GM23338 (cell line): ENCODE measurements around the gene ATP8A2. TPM values are rescaled to one million over a fixed set of nuclear protein-coding genes. Genes with fewer than 3 reads are reported as not detected.

Experiments
- ATAC-seq: fragments of 200-7000 bp; cut with Tn5 transposase; 3 replicates; pipeline ENCODE4 v1.9.1; 2020
- DNase-seq: peaks from one replicate; pipeline ENCODE4 v3.0.0-alpha.2; 2015; ENCODE audit warnings: low spot score
- H2AFZ ChIP-seq: fragments of 200-600 bp; sonication (generic); 2 replicates; pipeline ENCODE4 v1.8.0; 2016; ENCODE audit warnings: antibody characterized with exemption, mild to moderate bottlenecking, moderate library complexity
- H3F3A ChIP-seq: fragments of 200-600 bp; sonication (generic); replicated peaks from 2 replicates; pipeline ENCODE4 v1.8.0; 2017; ENCODE audit warnings: antibody characterized with exemption, mixed run types, low read depth
- H3K27ac ChIP-seq: fragments of 200-600 bp; sonication (generic); 2 replicates; pipeline ENCODE4 v1.6.1; 2016; ENCODE audit warnings: low read depth
- H3K27me3 ChIP-seq: fragments of 200-600 bp; sonication (generic); 2 replicates; pipeline ENCODE4 v1.8.0; 2016; ENCODE audit warnings: mild to moderate bottlenecking, mixed run types, moderate library complexity; ENCODE audit not compliant: insufficient read depth
- H3K36me3 ChIP-seq: fragments of 200-600 bp; sonication (generic); 2 replicates; pipeline ENCODE4 v1.8.0; 2016; ENCODE audit warnings: mild to moderate bottlenecking; ENCODE audit not compliant: insufficient read depth
- H3K4me1 ChIP-seq: fragments of 200-600 bp; sonication (generic); 2 replicates; pipeline ENCODE4 v1.8.0; 2016; ENCODE audit warnings: mild to moderate bottlenecking, moderate library complexity; ENCODE audit not compliant: insufficient read depth
- H3K4me2 ChIP-seq: fragments of 200-600 bp; sonication (generic); 2 replicates; pipeline ENCODE4 v1.7.1; 2017; ENCODE audit warnings: mixed run types
- H3K4me3 ChIP-seq: fragments of 200-600 bp; sonication (generic); 2 replicates; pipeline ENCODE4 v1.6.1; 2016; ENCODE audit warnings: mixed run types
- H3K79me2 ChIP-seq: fragments of 200-600 bp; sonication (generic); replicated peaks from 2 replicates; pipeline ENCODE4 v1.8.0; 2017; ENCODE audit warnings: mild to moderate bottlenecking; ENCODE audit not compliant: insufficient read depth
- H3K9me2 ChIP-seq: fragments of 200-600 bp; sonication (generic); 2 replicates; pipeline ENCODE4 v1.8.0; 2017; ENCODE audit not compliant: insufficient read depth
- H4K20me1 ChIP-seq: fragments of 200-600 bp; sonication (generic); replicated peaks from 2 replicates; pipeline ENCODE4 v1.8.0; 2017; ENCODE audit warnings: mild to moderate bottlenecking; ENCODE audit not compliant: insufficient read depth
- H3K27ac Mint-ChIP-seq: 2 replicates; pipeline ENCODE4 v1.8.0; 2020; ENCODE audit warnings: inconsistent platforms, mild to moderate bottlenecking, moderate library complexity, mixed read lengths
- H3K27me3 Mint-ChIP-seq: 3 replicates; pipeline ENCODE4 v1.8.0; 2022; ENCODE audit warnings: low read depth, mild to moderate bottlenecking, moderate library complexity, mixed read lengths, inconsistent platforms; ENCODE audit not compliant: insufficient read depth, poor library complexity
- H3K36me3 Mint-ChIP-seq: 3 replicates; pipeline ENCODE4 v1.8.0; 2021; ENCODE audit warnings: low read depth, mild to moderate bottlenecking, inconsistent platforms, moderate library complexity, mixed read lengths
- H3K4me1 Mint-ChIP-seq: 3 replicates; pipeline ENCODE4 v1.8.0; 2020; ENCODE audit warnings: mild to moderate bottlenecking, inconsistent platforms, mixed read lengths
- H3K4me3 Mint-ChIP-seq: 3 replicates; pipeline ENCODE4 v1.8.0; 2021; ENCODE audit warnings: moderate library complexity, mild to moderate bottlenecking, inconsistent platforms, mixed read lengths
- H3K9me3 Mint-ChIP-seq: 3 replicates; pipeline ENCODE4 v1.8.0; 2020; ENCODE audit warnings: moderate library complexity, mild to moderate bottlenecking, inconsistent platforms, mixed read lengths
- CREB1 ChIP-seq: fragments of 250-450 bp; sonication (Bioruptor Pico); IDR thresholded peaks from 2 replicates; pipeline ENCODE4 v1.5.0; 2020; ENCODE audit warnings: low read depth, mild to moderate bottlenecking, moderate library complexity
- CTCF ChIP-seq, 2 experiments: fragments of 200-600 bp in 1 of 2; sonication (generic) in 1 of 2; conservative IDR thresholded peaks; 2 replicates each; pipeline versions ENCODE4 v1.5.1 to v1.6.1; 2016 to 2017; ENCODE audit warnings: antibody characterized with exemption in 2 of 2, low read depth in 2 of 2, mild to moderate bottlenecking in 2 of 2, moderate library complexity in 1 of 2
- ETS1 ChIP-seq: IDR thresholded peaks from 2 replicates; pipeline ENCODE4 v1.6.1; 2016; ENCODE audit warnings: antibody characterized with exemption
- EZH2 ChIP-seq: fragments of 200-600 bp; sonication (generic); IDR thresholded peaks from one replicate; pipeline ENCODE4 v1.8.0; 2017; ENCODE audit warnings: antibody characterized with exemption, mild to moderate bottlenecking, low read depth; ENCODE audit not compliant: unreplicated experiment
- EZH2phosphoT487 ChIP-seq: fragments of 200-600 bp; sonication (generic); IDR thresholded peaks from one replicate; pipeline ENCODE4 v1.8.1; 2018; ENCODE audit warnings: antibody characterized with exemption; ENCODE audit not compliant: unreplicated experiment
- JUNB ChIP-seq: IDR thresholded peaks from one replicate; pipeline ENCODE4 v1.6.1; 2016; ENCODE audit warnings: antibody characterized with exemption; ENCODE audit not compliant: unreplicated experiment
- NANOG ChIP-seq: IDR thresholded peaks from 2 replicates; pipeline ENCODE4 v1.6.1; 2016; ENCODE audit warnings: antibody characterized with exemption, borderline replicate concordance
- POLR2AphosphoS5 ChIP-seq: IDR thresholded peaks from 2 replicates; pipeline ENCODE4 v1.6.1; 2016; ENCODE audit warnings: antibody characterized with exemption, low read depth
- REST ChIP-seq: IDR thresholded peaks from one replicate; pipeline ENCODE4 v1.6.1; 2018; ENCODE audit warnings: antibody characterized with exemption; ENCODE audit not compliant: unreplicated experiment
- STAT1 ChIP-seq: IDR thresholded peaks from one replicate; pipeline ENCODE4 v1.6.1; 2016; ENCODE audit warnings: antibody characterized with exemption; ENCODE audit not compliant: unreplicated experiment
- ZNF114 ChIP-seq: fragments of 250-450 bp; sonication (Bioruptor Pico); IDR thresholded peaks from 2 replicates; pipeline ENCODE4 v1.5.0; 2020; ENCODE audit warnings: mild to moderate bottlenecking, moderate library complexity
- ZNF331 ChIP-seq: fragments of 250-450 bp; sonication (Bioruptor Pico); IDR thresholded peaks from 2 replicates; pipeline ENCODE4 v1.5.0; 2020; ENCODE audit warnings: low read depth, mild to moderate bottlenecking, moderate library complexity
- ZNF462 ChIP-seq: fragments of 250-450 bp; sonication (Bioruptor Pico); IDR thresholded peaks from 2 replicates; pipeline ENCODE4 v1.5.0; 2020; ENCODE audit warnings: mild to moderate bottlenecking, moderate library complexity
- polyA plus RNA-seq: library from polyadenylated mRNA; unstranded; fragments of >200 nt; fragmentation: Nextera tagmentation; extraction: Ambion mirVana; gene quantifications from 2 replicates; pipeline ENCODE4 v1.2.1, GENCODE V29; 2016
- total RNA-seq: library from RNA; depleted of rRNA; stranded (reverse); fragments of >200 nt; shearing (Covaris generic); gene quantifications from 2 replicates; pipeline ENCODE4 v1.2.3, GENCODE V29; 2014

Gene ATP8A2
- total and polyA plus RNA-seq, 2 experiments from 2014 or later: 5.7 to 8.8 TPM

GRCh38 chr13:26030331-26030730, 658.6 kb downstream of the ATP8A2 start:
- Histone ChIP-seq H3F3A (no peaks in the 10 kb centered on the region), H3K79me2 (no peaks in the 10 kb centered on the region), H3K36me3 (no peaks in the 10 kb centered on the region), H3K4me2 (no peak overlapping the region), H3K9me2 (no peaks in the 10 kb centered on the region), H3K4me3 (no peak overlapping the region), H3K27ac (no peak overlapping the region), H4K20me1 (no peaks in the 10 kb centered on the region), H3K4me1 (peaks cover 23% of the 10 kb centered on the region), H3K27me3 (no peaks in the 10 kb centered on the region), H2AFZ (peak overlapping the region; percentile 74; the same call in 1 of the 2 replicates)
- Mint-ChIP-seq H3K27ac (no peak overlapping the region), H3K9me3 (peaks cover 17% of the 10 kb centered on the region; the same call in 2 of the 3 replicates), H3K27me3 (peaks cover 6% of the 10 kb centered on the region), H3K36me3 (peaks cover 12% of the 10 kb centered on the region), H3K4me1 (peaks cover 22% of the 10 kb centered on the region), H3K4me3 (no peak overlapping the region)
- ATAC-seq (no peak), DNase-seq (no peak)
- TF ChIP-seq CREB1 (CRISPR knock-in tag) (no peak), STAT1 (no peak), ETS1 (no peak), REST (no peak), ZNF331 (no peak), ZNF462 (no peak), ZNF114 (CRISPR knock-in tag) (no peak), EZH2 (no peak), CTCF (conservative IDR thresholded peaks at IDR 0.05; ENCODE audit: low read depth in 2 of 2) (no peak), POLR2AphosphoS5 (no peak), EZH2phosphoT487 (no peak), JUNB (no peak), NANOG (no peak)
